HT-29 (cell line): ENCODE data around the gene COQ8A. TPM values are rescaled to one million over a fixed set of nuclear protein-coding genes. Genes with fewer than 3 reads are reported as not detected.
A peak's percentile ranks its signal among the peaks of the same experiment; 100 is the strongest.
"Not testable (repeated sequence)": the region's sequence is repeated elsewhere in the genome, so short reads cannot be mapped to it uniquely, and the experiment has no call there.

ENCODE experiments used
- DNase-seq: peaks from one replicate; pipeline ENCODE4 v3.0.0-alpha.2; 2015; ENCODE audit warnings: low spot score
- total RNA-seq: library from RNA; depleted of rRNA; stranded (reverse); fragments of >200 nt; shearing (Covaris generic); gene quantifications from 2 replicates; pipeline ENCODE4 v1.2.3, GENCODE V29; 2014

COQ8A gene
- total RNA-seq, 1 experiment from 2014 or later: 41.0 TPM

GRCh38 chr1:226921504-226921903 is 18.6 kb upstream of the COQ8A start:
- no peak for DNase-seq

GRCh38 chr1:226929260-226930111 is 10.6 kb upstream of the COQ8A start:
- not testable (repeated sequence) for DNase-seq

DNA sequence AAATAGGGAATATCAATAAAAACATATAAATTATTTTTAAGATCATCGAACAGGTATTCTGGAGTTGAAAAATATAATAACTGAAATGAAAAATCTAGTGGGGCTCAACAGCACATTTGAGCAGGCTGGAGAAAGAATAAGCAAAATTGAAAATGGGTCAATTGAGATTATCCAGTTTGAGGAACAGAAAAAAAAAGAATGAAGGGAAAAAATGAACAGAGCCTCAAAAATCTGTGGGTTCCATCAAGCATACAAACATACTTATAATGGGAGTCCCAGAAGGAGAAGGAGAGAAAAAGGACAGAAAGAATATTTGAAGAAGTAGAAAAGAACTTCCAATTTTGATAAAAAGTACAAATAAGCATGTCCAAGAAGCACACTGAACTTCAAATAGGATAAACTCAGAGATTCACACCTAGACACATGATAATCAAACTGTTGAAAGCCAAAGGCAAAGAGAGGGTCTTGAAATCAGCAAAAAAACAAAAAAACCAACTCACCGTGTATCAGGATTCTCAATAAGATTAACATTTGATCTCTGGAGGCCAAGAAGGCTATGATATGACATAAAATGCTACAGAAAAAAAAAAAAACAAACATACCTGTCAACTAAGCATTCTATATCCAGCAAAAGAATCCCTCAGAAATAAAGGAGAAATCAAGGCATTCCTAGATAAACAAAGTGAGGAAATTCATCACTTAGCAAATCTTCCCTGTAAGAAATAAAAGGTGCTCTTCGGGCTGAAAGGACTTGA is 5.4 kb upstream of the COQ8A start:
- no peak for DNase-seq

DNA sequence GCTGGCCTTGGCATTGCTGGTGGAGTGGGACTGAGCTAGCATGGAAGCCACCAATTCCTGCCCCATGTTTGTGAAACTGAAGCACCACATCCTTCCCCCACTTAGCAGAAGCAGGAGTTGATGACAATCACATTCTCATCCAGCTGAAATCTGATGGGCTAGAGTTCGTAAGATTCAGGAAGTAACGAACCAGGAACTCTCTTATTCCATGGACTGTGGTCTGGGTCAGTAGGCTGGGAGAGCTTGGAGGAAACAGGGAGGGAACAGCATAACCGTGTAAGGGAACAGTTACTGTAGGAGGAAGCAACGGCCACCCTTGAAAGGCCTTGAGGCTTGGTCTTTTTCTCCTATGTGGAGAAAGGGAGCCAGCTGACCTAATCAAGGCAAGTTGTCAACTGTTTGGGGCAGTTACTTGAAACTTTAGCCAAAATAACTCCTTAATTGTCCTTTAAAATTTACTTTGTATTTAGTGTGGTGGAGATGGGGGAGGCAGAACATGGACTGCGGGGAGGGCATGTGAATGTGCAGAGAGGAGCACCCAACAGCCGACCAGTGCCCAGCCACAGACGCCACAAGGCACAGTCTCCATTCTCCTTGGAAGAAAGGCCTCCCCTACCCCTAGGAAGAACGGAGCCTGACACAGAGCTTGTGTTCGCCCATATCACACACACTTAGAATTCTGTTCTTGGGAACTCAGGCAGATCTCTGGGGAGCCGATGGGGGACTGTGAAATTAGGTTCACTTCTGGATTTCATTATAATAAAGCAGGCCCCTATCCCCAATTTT is 2.0 kb upstream of the COQ8A start:
- DNase-seq: no peak

DNA sequence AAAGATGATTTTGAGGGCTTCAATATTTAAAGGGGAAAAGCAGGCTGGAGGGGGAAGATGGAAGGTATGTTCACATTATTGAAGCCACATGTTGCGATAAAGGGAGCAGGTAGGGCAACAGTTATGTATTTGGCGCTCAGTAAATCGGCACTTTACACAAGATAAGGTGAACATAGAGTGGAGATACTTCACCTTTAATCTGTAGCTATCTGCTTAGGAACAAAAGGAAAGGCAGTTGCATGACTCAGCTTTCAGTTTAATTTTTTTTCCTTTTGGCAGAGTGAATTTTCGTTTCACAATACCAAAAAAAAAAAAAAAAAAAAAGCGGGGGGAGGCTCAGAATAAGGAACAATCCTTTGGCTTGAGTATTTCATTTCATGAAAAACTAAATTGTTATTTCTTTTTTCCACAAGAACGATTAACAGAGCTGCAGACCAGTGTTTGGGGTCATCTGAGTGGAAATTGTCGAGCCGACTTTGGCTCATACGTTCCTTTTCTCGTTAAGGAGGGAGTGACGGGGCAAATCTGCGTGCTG is 1.1 kb upstream of the COQ8A start:
- DNase-seq: no peak

DNA sequence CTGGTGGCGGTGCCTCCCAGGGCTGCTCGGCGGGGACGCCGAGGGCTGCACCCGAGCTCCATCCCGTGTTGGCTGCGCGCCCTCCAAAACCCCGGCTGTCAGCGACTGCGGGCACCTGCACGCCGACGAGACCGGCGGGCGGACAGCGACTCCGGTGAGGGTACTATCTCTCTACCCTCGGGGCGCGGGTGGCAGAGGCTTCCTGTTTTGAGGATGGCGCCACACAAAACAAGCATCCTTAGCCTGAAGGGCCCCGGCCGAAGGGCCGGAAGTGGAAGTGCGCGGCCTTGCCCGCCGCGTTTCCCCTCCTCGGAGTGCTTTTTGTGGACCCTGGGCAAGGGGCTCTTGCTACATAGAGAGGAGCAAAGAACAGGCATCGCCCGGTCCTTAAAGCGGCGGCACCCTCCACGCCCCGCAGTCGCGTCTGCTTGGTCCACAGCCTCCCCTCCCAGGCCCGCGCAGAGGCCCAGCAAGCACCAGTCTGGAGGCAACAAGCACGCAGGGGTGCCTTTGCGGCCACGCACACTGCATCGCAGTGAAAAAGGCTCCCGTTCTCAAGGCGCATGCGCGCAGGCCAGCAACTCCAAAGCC is 561 bp upstream of the COQ8A start:
- peak; percentile 62 for DNase-seq

GRCh38 chr1:226940806-226941067 is 643 bp downstream of the COQ8A start:
- DNase-seq: no peak

- DNase-seq: no peak
Observed at GRCh38 chr1:226942392-226942791, 2.3 kb downstream of the COQ8A start.

GRCh38 chr1:226943156-226943555 is 3.1 kb downstream of the COQ8A start:
- no peak for DNase-seq

- DNase-seq: no peak
Observed at GRCh38 chr1:226943927-226944326, 3.8 kb downstream of the COQ8A start.

GRCh38 chr1:226945106-226945857 is 5.2 kb downstream of the COQ8A start:
- DNase-seq: peak; percentile 3

- DNase-seq: no peak
Observed at GRCh38 chr1:226945858-226946245, 5.8 kb downstream of the COQ8A start.

DNA sequence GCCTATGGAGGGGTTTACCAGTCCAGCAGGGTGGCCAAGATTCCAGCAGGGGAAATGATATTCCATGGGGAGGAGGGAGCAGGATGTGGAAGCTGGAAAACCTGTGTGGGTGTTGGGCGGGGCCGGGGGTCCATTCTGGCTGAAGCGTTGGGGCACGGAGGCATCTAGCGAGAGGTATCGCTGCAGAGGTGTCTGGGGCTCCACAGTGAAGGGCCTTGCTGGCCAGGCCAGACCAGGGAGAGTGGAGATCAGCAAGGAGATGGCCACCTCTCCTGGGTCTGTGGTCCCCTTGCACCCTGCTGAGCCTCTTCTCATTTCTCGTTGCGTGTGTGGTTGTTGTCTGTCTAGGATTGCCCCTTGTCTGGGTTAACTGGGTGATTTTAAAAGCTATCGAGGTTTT is 6.2 kb downstream of the COQ8A start:
- no peak for DNase-seq

GRCh38 chr1:226946841-226947240 is 6.7 kb downstream of the COQ8A start:
- no peak for DNase-seq

GRCh38 chr1:226948051-226948450 is 8.0 kb downstream of the COQ8A start:
- DNase-seq: no peak

DNA sequence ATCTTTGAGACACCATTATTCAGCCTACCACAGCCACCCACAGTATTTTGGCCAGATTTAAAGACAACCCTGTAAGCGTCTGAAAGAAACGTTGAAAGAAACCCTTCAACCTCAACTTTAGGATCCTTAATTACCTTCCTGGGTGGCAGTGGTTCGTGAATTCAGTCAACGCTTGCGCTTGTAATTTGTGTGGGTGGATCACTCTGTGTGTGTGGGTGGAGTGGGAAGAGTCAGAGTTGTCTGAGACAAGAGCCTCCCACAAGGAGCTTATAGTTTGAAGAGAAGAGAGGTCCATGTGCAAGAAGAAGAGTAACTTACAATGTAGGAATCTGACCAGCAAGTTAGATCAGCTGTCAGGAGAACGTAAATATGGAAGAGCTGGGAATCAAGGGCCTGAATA is 8.4 kb downstream of the COQ8A start:
- no peak for DNase-seq

GRCh38 chr1:226948996-226949395 is 8.9 kb downstream of the COQ8A start:
- DNase-seq: no peak

DNA sequence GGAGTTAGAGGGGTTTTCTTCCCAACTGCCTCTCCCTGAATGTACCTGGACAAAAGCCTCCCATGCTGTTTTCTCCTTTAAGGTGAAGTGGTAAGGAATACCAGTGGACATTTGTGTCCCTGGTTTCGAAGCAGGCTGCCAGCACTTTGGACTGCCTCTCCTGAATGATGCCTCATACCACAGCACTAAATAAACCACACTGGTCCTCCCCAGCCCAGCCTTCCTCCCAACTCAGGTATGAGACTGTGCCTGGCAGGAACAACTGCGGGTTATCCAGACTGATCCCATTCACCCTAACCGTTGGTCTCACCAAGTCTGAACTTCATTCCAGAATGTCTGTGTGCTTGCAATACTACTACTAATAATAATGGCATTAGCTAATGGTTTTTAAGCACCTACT is 9.3 kb downstream of the COQ8A start:
- no peak for DNase-seq

- DNase-seq: no peak
Observed at GRCh38 chr1:226950316-226950715, 10.2 kb downstream of the COQ8A start.

GRCh38 chr1:226950871-226951270 is 10.8 kb downstream of the COQ8A start:
- no peak for DNase-seq
